ENCODE data around the gene G2E3.

- TF ChIP-seq CTCF (conservative IDR thresholded peaks at IDR 0.05; ENCODE audit: low read depth, low read length) (no peak), EZH2 (IDR thresholded peaks at IDR 0.05; ENCODE audit: borderline replicate concordance, low read depth, low read length, poor library complexity, severe bottlenecking) (no peak)
These were observed 93.0 kb downstream of the G2E3 start for GRCh38 chr14:30651937-30652336.
